ENCODE results near the gene CTSE. TPM values are rescaled to one million over a fixed set of nuclear protein-coding genes. Genes with fewer than 3 reads are reported as not detected.
A peak's percentile ranks its signal among the peaks of the same experiment; 100 is the strongest.

CTSE gene
- total RNA-seq, 1 donor from 2014 or later = not detected

DNA sequence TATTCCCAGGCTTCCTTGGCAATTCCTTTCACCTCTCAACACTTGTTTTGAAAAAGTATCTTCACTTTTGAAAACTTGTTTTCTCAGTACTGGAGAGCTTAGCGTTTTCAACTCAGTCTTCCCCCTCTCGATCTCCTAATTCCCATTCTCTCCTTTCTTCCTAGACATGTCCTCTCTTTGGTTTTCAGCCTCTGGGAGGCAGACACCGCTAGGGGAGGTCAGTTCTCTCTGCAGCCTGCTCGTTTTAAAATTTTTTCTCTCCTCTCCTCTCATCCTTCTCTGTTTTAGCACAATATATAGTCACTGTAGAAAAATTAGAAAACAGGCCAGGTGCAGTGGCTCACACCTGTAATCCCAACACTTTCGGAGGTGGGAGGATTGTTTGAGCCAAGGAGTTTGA, 16.6 kb upstream of the CTSE start:
- Mint-ChIP-seq H3K27me3 (ENCODE audit: low read depth) (peaks cover 20% of the 10 kb centered on the region), H3K4me3 (no peak overlapping the region)

GRCh38 chr1:206039046-206039973, 15.6 kb upstream of the CTSE start:
- Mint-ChIP-seq H3K4me3 (no peak overlapping the region), H3K27ac (no peak overlapping the region), H3K27me3 (ENCODE audit: low read depth) (peaks cover 29% of the 10 kb centered on the region), H3K4me1 (peaks cover 10% of the 10 kb centered on the region), H3K36me3 (no peaks in the 10 kb centered on the region), H3K9me3 (no peaks in the 10 kb centered on the region)
- TF ChIP-seq, protein P1, sequence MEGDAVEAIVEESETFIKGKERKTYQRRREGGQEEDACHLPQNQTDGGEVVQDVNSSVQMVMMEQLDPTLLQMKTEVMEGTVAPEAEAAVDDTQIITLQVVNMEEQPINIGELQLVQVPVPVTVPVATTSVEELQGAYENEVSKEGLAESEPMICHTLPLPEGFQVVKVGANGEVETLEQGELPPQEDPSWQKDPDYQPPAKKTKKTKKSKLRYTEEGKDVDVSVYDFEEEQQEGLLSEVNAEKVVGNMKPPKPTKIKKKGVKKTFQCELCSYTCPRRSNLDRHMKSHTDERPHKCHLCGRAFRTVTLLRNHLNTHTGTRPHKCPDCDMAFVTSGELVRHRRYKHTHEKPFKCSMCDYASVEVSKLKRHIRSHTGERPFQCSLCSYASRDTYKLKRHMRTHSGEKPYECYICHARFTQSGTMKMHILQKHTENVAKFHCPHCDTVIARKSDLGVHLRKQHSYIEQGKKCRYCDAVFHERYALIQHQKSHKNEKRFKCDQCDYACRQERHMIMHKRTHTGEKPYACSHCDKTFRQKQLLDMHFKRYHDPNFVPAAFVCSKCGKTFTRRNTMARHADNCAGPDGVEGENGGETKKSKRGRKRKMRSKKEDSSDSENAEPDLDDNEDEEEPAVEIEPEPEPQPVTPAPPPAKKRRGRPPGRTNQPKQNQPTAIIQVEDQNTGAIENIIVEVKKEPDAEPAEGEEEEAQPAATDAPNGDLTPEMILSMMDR (IDR thresholded peaks at IDR 0.05; ENCODE audit: unreplicated experiment) = no peak
- no peak for DNase-seq (ENCODE audit: low spot score in 2 of 2, unreplicated experiment in 2 of 2)

More for the DNA sequence above, 16.6 kb upstream of the CTSE start:
- H3K4me1 Mint-ChIP-seq = peaks cover 10% of the 10 kb centered on the region
- DNase-seq (ENCODE audit: low spot score in 2 of 2, unreplicated experiment in 2 of 2) = no peak
- no peak overlapping the region for H3K27ac Mint-ChIP-seq
- TF ChIP-seq, protein P1 (IDR thresholded peaks at IDR 0.05; ENCODE audit: unreplicated experiment) = no peak
- H3K36me3 Mint-ChIP-seq = no peaks in the 10 kb centered on the region
- H3K9me3 Mint-ChIP-seq = no peaks in the 10 kb centered on the region

DNA sequence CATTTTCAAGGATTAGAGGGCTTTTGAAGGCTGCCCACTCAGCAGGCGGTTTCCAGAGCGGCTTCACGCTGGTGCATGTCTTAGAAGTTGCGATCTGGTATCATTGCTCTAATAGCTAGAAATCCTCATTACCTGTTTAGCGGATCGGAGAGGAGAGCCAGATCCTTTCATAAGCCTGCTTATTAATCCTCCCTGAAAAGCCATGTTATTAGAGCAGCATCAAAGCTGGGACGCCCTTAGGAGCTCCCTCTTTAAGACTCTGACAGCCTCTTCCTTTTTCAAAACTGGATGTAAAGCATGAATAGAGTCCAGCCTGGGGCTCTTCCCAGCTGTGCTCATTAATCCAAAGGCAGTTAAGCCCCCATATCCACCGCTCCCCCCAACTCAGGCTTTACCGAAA, 13.9 kb upstream of the CTSE start:
- H3K36me3 Mint-ChIP-seq = no peaks in the 10 kb centered on the region
- H3K4me3 Mint-ChIP-seq = no peak overlapping the region
- H3K9me3 Mint-ChIP-seq = peaks cover 3% of the 10 kb centered on the region
- no peak overlapping the region for H3K27ac Mint-ChIP-seq
- H3K27me3 Mint-ChIP-seq (ENCODE audit: low read depth) = peaks cover 31% of the 10 kb centered on the region
- H3K4me1 Mint-ChIP-seq = peaks cover 10% of the 10 kb centered on the region
- no peak for DNase-seq (ENCODE audit: low spot score in 2 of 2, unreplicated experiment in 2 of 2)
- TF ChIP-seq, protein P1 (IDR thresholded peaks at IDR 0.05; ENCODE audit: unreplicated experiment) = no peak

GRCh38 chr1:206036663-206037455, 13.2 kb upstream of the CTSE start:
- DNase-seq (ENCODE audit: low spot score in 2 of 2, unreplicated experiment in 2 of 2) = no peak
- Mint-ChIP-seq H3K9me3 (peaks cover 3% of the 10 kb centered on the region), H3K4me1 (peaks cover 16% of the 10 kb centered on the region), H3K36me3 (no peaks in the 10 kb centered on the region), H3K27ac (no peak overlapping the region), H3K27me3 (ENCODE audit: low read depth) (peaks cover 31% of the 10 kb centered on the region), H3K4me3 (no peak overlapping the region)
- TF ChIP-seq, protein P1 (IDR thresholded peaks at IDR 0.05; ENCODE audit: unreplicated experiment) = no peak

DNA sequence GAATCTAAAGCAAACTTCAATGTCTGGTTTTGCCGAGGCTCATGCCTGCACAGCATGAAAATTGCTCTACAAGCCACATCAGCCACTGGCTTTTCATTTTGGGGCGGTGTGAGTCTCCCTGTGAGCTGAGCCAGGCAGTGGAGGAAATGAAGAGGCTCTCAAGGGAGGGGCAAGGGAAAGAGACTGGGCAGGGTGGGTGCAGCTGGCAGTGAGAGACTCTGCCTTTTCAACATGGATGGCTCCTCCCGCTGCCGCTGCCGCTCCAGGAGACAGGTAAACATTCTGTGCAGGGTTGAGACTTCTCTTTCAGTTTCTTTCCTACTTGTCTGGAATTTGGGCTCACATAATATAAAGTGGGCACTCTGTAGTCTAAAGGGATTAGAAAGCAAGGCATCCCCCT, 11.3 kb upstream of the CTSE start:
- H3K4me1 Mint-ChIP-seq = peaks cover 15% of the 10 kb centered on the region
- H3K9me3 Mint-ChIP-seq = peaks cover 3% of the 10 kb centered on the region
- H3K27me3 Mint-ChIP-seq (ENCODE audit: low read depth) = peaks cover 22% of the 10 kb centered on the region
- TF ChIP-seq, protein P1 (IDR thresholded peaks at IDR 0.05; ENCODE audit: unreplicated experiment) = no peak
- no peak overlapping the region for H3K4me3 Mint-ChIP-seq
- no peaks in the 10 kb centered on the region for H3K36me3 Mint-ChIP-seq
- DNase-seq (ENCODE audit: low spot score in 2 of 2, unreplicated experiment in 2 of 2) = peak in 1 of 2 experiments; percentile 3
- H3K27ac Mint-ChIP-seq = no peak overlapping the region
